GM18873 (cell line): ENCODE measurements around the gene RBM7.

Experiments used
- ATAC-seq: cut with Tn5 transposase; IDR thresholded peaks from one replicate; pipeline ENCODE4 v1.9.1; 2021; ENCODE audit warnings: mild to moderate bottlenecking, moderate library complexity, moderate number of reproducible peaks; ENCODE audit not compliant: unreplicated experiment, low FRiP score

Gene RBM7, protein sequence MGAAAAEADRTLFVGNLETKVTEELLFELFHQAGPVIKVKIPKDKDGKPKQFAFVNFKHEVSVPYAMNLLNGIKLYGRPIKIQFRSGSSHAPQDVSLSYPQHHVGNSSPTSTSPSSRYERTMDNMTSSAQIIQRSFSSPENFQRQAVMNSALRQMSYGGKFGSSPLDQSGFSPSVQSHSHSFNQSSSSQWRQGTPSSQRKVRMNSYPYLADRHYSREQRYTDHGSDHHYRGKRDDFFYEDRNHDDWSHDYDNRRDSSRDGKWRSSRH

DNA sequence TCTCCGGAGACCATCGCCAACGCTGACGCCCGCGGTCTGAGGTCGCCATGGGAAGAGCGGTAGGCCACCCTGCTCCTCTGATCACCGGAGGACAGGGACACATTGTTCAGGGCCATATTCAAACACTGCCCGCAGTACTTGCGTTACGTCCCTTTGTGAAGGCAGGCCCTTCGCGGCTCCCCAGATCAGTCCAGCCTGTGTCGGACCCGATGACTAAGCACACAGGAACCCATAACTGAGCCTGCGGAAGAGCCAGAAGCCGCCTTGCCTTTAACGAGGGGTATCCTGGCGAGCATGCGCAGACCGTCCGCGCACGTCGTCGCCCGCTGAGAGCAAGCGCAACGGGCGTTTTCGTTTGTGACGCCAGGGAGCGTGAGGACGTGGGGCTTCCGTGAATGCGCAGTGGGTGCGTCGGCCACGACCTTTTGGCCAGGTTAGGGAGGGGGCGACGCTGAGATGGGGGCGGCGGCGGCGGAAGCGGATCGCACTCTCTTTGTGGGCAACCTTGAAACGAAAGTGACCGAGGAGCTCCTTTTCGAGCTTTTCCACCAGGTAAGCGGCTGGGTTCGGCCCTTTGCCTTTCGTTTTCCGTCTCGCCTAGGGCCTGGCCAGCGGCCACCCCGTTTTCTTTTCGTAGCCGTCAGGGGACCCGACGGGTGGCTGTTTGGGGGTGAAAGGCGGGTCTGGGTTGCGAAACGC lies at the start of gene RBM7, which contains the start of gene C11orf71:
Gene RBM7, plus strand, starts transcription at position 451 of the 699 bp plus-strand sequence. Its CDS starts 6 bp downstream, at position 457.
Gene C11orf71, minus strand, starts transcription at position 296 of the 699 bp plus-strand sequence. Its CDS starts 180 bp downstream, at position 116.
- peak; percentile 92 for ATAC-seq

DNA sequence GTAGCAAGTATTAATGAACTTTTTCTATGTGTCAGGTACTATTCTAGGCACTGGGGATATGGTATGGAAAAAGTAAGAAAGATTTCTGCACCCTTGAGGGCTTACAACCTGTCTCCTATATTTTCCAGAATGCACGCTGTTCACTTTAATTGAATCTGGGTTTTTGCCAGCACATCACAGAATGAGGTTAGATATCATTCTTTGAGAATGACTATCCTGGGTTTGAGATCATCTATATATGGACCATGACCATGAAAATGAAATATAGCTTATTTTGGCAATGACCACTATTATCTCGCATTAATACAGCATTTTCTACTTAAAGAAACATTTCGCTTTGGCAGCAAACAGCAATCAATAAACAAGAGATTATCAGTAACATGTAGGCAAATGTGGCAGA lies 47.0 kb upstream of the RBM7 start:
- ATAC-seq, result no peak

DNA sequence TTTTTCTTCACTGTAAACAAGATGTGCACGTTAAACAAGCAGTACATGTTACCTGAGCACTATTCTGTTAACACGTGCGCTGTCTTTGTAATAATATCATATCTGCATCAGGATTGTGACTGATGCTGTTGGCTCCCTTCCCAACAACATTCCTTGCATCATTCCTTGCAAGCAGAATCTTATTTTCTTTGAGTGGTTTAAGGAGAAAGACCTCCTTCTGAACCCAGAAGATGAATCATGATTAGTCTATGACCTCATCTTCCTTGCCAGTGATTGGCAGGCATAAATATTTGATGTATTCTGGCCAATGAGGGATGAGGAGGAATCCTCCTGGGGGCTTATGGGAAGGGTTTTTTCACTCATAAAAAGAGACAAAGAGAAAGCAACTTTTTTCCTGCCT lies 46.4 kb upstream of the RBM7 start:
- ATAC-seq, result no peak

DNA sequence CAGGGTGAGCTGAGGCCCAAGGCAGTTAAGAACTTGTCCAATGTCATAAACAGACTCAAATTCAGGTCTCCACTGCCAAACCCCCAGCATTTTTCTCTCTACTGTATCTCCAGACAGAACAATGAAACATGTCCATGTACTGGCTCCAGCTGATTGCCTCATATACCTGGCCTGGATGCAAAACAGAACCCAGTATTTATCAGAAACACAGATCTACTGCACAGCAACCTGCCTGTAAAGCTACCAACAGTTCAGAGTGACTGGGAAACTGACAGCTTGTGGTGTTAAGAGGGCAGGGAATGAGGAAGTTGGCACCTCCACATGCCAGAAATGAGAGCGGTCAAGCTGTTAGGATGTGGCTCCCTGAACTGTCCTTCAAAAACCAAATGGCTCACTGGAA lies 41.8 kb upstream of the RBM7 start:
- no peak for ATAC-seq

DNA sequence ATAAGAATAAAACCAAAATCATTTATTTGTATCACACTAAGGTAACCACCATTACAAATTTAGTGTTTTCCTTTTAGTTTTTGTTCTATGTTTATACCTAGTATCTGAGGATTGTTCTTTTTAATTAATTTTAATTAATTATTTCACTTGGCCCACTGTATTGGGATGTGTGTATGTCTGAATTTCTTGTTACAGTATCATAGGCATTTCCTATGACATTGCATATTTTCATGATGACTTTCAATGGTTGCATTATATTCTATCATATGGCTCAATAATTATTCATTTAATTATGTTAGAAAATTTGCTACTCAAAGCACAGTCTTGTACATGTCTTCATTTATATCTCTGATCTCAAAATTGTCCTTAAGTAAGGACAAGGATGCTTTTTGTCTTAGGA lies 41.1 kb upstream of the RBM7 start:
- no peak for ATAC-seq

DNA sequence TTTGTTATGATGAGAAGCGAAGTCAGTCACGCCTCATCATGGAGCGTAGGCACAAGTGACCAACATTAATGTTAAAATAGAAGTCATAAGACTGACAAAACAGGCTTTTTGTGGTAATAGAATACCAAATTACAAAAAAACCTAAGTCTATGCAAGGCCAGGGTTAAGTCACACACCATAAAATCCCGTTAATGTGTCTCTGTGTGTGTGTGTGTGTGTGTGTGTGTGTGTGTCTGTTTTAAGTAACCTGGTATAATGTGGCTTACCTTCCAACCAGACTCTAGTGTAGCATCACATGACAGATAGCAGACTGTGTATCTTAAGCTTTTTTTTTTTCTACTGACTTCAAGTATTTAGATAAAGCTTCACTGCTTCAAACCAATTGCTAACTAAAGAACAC lies 38.1 kb upstream of the RBM7 start:
- ATAC-seq, result no peak

DNA sequence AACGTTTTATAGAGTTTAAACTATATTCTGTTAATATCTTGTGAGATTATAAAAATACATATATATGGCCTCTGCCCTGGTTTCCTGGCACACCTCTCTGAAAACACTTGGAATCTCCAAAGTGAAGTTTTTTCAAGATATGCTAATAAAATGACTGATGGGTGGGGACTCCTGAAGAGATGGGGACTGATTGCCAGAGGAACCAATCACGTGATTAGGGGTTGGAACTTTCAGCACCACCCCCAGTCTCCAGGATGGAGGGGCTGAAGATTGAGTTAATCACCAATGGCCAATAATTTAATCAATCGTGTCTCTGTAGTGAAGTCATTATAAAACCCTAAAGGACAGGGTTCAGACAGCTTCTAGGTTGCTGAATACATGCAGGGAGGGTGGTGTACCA lies 37.5 kb upstream of the RBM7 start:
- no peak for ATAC-seq

DNA sequence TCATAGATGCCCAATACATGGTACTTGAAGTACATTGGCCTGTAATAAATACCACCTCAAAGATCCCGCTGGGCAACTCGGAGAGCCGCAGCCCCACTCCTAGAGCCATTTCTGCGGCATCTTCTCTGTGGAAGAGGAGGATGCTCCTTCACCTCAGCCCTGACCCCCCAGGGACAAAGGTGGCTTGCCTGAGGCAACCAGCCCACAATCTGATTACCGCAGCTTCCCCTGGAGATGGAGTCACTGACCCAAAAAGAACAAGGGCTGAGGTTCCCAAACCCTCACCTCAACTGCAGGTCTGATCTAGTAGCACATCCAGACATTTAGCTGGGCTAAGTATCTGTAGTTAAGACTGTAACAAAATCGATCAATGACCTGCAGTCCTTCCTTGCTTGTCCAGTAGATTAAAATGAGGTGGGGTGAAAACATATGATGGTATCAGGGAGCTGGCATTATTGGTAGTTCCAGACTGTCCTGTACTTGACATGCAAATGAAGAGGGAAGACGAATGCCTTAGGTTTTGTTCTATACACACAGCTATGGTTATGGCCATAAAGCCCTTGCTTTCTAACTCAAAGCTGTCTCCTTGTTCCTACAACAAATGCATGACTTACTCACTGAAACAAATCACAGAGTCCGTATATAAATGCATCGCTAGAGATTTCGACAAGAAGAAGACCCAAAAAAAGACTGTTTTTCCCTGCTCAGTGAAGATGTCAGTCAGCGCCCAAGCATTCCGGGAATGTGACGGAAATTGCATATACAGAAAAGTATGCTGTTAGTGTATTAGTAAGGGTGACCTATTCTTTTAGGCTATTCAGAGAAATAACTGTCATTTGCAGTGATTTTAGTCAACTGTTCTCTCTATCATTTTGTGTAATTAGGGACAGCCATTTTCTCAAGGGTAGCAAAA lies 33.9 kb upstream of the RBM7 start:
- ATAC-seq, result no peak

DNA sequence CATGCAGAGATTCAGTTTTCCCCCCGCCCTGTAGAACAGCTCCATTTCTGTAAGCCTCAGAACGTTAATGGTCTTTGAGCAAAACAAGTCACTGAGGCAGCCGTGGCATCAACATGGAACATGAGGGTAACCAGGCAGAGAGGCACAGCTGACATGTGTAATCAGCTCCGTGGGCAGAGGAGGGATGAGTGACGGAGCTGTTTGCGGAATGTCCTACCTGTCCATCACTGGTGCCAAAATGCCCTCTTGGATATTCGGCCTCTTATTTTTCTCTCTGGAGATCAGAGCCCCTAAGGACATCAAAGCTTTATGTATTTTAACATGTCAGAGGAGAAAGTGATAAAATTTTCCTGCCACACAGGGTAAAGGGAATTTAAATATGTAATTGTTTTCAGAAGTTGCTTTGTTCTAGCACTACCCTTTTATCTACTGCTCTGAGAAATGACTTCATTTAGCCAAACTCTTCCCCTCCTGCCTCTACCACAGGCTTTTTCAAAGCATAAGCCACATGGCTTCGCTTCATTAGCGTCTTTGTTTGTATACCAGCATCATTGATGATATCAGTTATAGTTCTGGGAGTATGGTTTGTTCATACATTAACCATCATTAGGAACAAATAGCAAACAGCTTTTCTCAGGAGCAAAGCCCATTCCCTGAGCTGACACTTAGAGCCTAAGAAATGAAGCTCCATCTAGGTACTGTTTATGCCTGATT lies 33.1 kb upstream of the RBM7 start:
- ATAC-seq, result no peak

DNA sequence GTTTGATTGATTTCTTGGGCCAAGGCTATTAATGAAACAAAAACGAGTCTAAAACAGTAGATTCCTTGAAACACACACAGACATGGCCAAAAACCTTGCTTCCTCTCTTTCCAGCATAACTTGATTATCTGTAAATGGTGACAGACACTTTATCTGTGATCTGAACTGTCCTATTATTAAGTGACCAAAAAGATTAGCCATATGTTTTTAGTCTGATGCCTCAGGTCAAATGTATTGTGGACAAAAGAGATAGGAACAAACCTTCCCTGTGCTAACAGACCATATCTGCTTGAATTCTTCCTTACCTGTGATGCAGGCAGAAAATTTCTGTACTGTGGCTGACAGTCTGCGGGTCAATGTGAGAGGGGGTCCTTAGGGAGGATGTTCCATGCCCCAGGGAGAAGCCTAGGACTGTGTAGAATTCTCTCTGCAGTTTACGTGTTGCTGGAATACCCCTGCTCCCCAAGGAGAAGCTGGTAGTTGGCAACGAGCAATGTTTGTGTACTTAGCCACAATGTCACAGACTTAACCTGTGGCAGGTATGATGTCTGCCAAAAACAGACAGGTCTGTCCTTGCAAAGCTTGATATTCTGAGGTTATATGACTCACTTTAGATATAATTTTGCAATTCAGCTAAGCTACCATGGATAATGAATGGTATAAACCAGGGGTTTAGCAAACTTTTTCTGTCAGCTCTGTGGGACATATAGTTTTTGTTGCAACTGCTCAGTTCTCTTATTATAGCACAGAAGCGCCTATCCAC lies 31.4 kb upstream of the RBM7 start:
- no peak for ATAC-seq

DNA sequence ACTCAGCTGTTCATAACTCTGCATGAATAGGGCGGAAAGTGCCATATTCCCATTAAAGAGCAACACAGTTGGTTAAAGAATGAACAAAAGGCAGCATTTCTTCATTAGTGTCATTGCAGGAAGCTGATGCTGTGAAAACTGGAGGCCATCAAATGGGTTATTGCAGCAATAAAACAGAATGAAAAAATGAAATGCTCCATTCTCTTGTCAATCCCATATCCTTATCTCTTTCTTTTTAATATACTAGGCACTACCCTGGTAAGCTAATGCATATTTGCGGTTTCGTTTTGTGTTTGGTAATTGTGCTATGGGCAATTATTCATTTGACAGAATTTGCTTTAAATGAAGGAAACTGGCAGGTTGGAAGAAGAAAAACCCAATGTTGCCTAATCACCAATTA lies 25.4 kb upstream of the RBM7 start:
- no peak for ATAC-seq

DNA sequence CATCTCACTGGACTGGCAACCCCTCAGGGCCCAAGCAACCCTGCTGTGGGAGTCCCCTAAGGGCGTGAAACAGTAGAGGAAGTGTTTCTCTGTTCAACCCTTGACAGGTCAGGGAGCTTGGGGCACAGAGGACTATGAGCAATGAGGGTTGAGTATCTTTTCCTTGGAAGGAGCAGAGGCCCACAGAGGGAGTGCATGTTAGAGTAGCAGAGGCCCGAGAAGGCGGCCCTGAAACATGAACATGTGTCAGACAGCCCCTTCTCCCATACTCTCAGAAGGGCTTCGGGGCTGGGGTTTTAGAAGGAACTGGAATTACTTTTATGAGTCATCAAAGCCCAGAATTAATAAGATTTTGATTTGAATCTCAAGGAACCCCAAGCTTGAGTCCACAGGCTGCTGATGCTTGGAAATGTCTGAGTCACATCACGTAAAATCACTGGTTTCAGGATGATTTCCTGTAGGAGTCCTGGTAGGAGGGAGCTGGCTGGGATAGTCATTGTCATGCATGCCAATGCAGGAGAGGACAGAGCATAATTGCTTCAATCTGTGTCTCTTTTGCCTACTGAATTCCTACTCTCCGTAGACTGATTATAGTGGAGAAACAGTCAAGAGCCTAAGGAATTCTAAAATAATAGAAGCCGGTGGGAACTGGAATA lies 22.7 kb upstream of the RBM7 start:
- ATAC-seq, result no peak

DNA sequence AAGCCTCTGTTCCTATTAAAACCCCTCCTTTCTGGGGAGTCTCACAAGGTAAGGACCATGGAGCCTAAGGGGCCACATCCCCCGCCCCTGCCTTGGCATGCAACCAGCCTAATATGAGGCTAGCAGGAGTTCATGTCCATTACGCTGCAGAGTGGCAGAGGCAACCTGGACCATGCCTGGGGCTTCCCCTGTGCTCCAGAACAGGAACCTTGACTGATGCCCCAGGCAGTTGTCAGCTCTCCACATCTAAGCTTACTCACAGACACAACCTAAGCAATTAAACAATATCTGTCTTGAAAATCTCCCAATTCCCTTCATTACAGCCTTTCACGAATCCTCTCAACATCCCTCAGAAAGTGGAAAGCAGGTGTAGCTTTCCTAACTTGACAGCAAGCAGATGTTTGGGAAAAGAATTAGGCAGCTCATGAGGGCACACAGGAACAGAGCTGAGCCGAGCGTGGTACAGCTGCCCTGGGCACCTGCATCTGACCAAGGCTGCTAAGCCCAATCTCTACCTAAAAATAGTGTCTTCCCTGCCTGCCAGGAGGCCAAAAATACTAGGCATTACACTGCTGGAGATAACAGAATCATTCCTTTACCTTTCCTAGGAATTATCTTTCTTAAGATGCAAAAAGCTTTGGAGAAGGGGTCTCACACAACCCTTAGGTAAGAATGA lies 20.9 kb upstream of the RBM7 start:
- ATAC-seq, result no peak

DNA sequence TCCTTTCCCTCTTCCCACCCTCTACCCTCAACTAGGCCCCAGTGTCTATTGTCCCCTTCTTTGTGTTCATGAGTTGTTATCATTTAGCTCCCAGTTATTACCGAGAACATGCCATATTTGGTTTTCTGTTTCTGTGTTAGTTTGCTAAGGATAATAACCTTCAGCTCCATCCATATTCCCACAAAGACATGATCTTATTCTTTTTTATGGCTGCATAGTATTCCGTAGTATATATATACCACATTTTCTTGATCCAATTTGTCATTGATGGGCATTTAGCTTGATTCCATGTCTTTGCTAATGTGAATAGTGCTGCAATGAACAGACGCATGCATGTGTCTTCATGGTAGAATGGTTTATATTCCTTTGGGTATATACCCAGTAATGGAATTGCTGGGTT lies 18.0 kb upstream of the RBM7 start:
- ATAC-seq, result no peak

DNA sequence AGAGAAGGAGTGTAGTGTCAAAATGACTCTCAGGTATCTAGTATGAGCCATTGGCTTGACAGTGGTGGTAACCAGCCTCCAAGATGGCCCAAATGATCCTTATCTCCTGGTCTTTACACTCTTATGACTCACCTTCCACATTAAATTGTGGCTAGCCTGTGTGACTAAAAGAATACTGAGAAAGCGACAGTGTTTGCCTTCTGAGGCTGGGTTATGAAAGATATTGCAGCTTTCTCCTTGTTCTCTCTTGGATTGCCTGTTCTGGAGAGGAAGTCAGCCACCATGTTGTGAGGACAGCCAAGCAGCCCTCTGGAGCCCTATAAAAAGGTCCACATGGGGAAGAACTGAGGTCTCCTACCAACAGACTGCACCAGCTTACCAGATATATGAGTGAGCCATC lies 16.0 kb upstream of the RBM7 start:
- ATAC-seq, result no peak

DNA sequence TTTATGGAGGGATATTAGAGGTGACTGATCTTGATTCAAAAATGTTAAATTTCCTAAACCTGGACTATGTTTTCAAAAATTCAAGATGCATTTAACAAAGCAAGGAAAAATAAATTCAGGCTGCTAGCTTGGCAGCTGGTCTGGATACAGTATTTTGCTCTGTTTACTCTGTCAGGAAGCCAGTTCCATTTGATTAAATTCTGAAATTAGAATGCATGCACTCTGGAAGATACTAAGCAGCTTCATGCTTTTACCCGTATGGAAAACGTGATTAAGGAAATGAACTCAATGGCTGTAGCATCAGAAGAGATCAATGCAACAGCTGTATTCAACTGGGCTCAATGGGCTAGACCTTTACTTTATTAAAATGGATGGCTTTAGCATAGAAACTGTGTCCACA lies 14.3 kb upstream of the RBM7 start:
- no peak for ATAC-seq

DNA sequence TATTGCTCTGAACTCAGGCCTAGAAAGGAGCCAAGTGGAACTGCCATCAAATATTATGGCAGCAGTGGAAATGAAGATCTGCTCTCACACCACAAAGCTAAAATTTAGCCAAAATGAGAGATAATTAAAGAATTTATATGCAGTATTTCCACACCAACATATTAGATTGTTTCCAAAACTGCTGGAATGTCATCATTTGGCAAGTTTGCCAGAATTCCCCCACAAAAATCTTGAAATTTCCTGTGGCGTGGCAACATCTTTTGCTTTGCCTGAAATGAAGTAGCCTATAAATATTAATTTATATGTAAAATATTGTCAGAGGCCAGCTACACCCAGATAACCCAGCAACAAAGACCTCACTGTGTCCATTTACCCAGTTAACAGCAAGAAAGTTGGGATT lies 13.9 kb upstream of the RBM7 start:
- ATAC-seq, result no peak

DNA sequence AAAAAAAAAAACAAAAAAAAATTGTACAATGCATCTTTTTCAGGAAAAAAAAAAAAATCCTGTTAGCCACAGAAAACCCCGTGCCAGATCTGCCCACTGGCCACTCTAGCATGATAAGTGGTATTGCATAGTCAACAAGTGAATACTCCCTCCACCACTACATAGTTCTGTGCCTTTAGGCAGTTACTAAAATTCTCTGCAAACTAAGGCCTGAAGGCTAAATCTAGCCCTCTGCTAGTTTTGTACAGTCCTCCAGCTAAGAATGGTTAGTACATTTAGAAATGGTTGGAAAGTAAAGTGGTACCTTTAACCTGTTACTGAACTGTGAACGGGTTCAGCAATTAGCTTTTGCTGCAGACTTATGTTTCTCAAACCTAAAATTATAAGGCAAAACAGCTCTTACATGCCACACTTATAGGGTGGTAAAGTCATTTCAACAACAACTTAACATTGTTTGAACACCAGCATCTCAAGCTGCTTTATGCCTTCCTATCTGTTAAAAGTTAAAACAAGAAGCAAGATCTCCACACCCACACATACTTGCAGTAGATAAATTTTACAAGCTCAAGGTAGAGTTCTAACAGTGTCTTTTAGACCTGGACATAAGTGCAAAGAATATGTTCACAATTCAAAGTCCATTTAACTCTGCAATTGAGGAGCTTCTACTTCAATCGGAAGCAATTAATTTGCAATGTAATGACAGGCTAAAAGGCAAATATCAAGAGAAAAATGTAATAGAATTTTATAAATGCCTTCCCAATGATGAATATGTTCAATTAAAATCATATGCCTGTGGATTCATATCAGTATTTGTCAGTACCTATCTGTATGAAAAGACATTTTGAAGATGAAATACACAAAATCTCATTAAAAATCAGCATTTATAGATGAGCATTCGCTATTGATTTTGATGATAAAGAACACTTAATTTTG lies 7.5 kb upstream of the RBM7 start:
- no peak for ATAC-seq
